Measurements from ENCODE around the gene WDR70. TPM values are rescaled to one million over a fixed set of nuclear protein-coding genes. Genes with fewer than 3 reads are reported as not detected.

Gene WDR70
- total and polyA plus RNA-seq, 4 donors: 11.0 to 57.8 (median 26.2) TPM

- 0% methylated on average over 1 of the region's 1 CpG for WGBS, 2 donors
Observed at GRCh38 chr5:37734114-37734513, 355.0 kb downstream of the WDR70 start.

GRCh38 chr5:37735649-37736347 is 356.7 kb downstream of the WDR70 start:
- TF ChIP-seq CTCF (IDR thresholded peaks at IDR 0.05; ENCODE audit: control extremely low read depth, extremely low read depth): no peak
- Histone ChIP-seq H3K9me3 (ENCODE audit: control insufficient read depth in 4 of 4, insufficient read depth in 3 of 4, low read length in 3 of 4) (no peaks in the 10 kb centered on the region), H3K9ac (ENCODE audit: insufficient read depth in 1 of 2, low read length in 2 of 2) (no peak overlapping the region), H3K4me3 (no peak overlapping the region), H3K4me1 (ENCODE audit: control insufficient read depth in 5 of 5, insufficient read depth in 5 of 5, low read length in 5 of 5) (peaks cover 0 to 6% (median 5%) of the 10 kb centered on the region in 5 donors), H3K27ac (ENCODE audit: low read depth in 1 of 2, low read length in 1 of 2) (no peak overlapping the region), H3K36me3 (ENCODE audit: control insufficient read depth in 4 of 4, insufficient read depth in 4 of 4, low read length in 4 of 4) (peaks cover 0 to 6% (median 3%) of the 10 kb centered on the region in 4 donors), H3K27me3 (ENCODE audit: control insufficient read depth in 3 of 3, insufficient read depth in 3 of 3, low read length in 2 of 3) (no peaks in the 10 kb centered on the region)
- no peak for ATAC-seq (ENCODE audit: insufficient read depth, low FRiP score)
- no peak for DNase-seq
- WGBS, 2 donors: 65 to 67% methylated on average over 4 of the region's 4 CpGs

More at GRCh38 chr5:37734114-37734513, 355.0 kb downstream of the WDR70 start:
- peaks cover 0 to 6% (median 5%) of the 10 kb centered on the region in 5 donors for H3K4me1 ChIP-seq (ENCODE audit: control insufficient read depth in 5 of 5, insufficient read depth in 5 of 5, low read length in 5 of 5)
- no peak for ATAC-seq (ENCODE audit: insufficient read depth, low FRiP score)
- H3K27ac ChIP-seq (ENCODE audit: low read depth in 1 of 2, low read length in 1 of 2): no peak overlapping the region
- H3K4me3 ChIP-seq: no peak overlapping the region
- H3K27me3 ChIP-seq (ENCODE audit: control insufficient read depth in 3 of 3, insufficient read depth in 3 of 3, low read length in 2 of 3): no peaks in the 10 kb centered on the region
- DNase-seq: no peak
- peaks cover 2 to 4% (median 3%) of the 10 kb centered on the region in 4 donors for H3K36me3 ChIP-seq (ENCODE audit: control insufficient read depth in 4 of 4, insufficient read depth in 4 of 4, low read length in 4 of 4)
- TF ChIP-seq CTCF (IDR thresholded peaks at IDR 0.05; ENCODE audit: control extremely low read depth, extremely low read depth): no peak
- H3K9me3 ChIP-seq (ENCODE audit: control insufficient read depth in 4 of 4, insufficient read depth in 3 of 4, low read length in 3 of 4): no peaks in the 10 kb centered on the region
- H3K9ac ChIP-seq (ENCODE audit: insufficient read depth in 1 of 2, low read length in 2 of 2): no peak overlapping the region

- Histone ChIP-seq H3K27ac (ENCODE audit: low read depth in 1 of 2, low read length in 1 of 2) (no peak overlapping the region), H3K36me3 (ENCODE audit: control insufficient read depth in 4 of 4, insufficient read depth in 4 of 4, low read length in 4 of 4) (peaks cover 2 to 6% (median 2%) of the 10 kb centered on the region in 4 donors), H3K9ac (ENCODE audit: insufficient read depth in 1 of 2, low read length in 2 of 2) (no peak overlapping the region), H3K9me3 (ENCODE audit: control insufficient read depth in 4 of 4, insufficient read depth in 3 of 4, low read length in 3 of 4) (no peaks in the 10 kb centered on the region), H3K27me3 (ENCODE audit: control insufficient read depth in 3 of 3, insufficient read depth in 3 of 3, low read length in 2 of 3) (no peaks in the 10 kb centered on the region), H3K4me3 (no peak overlapping the region), H3K4me1 (ENCODE audit: control insufficient read depth in 5 of 5, insufficient read depth in 5 of 5, low read length in 5 of 5) (peaks cover 0 to 6% (median 0%) of the 10 kb centered on the region in 5 donors)
- no peak for TF ChIP-seq CTCF (IDR thresholded peaks at IDR 0.05; ENCODE audit: control extremely low read depth, extremely low read depth)
- ATAC-seq (ENCODE audit: insufficient read depth, low FRiP score) (no peak), DNase-seq (no peak)
- 98 to 100% methylated on average over 2 of the region's 2 CpGs for WGBS, 2 donors
Observed at GRCh38 chr5:37736397-37736796, 357.3 kb downstream of the WDR70 start.

All from lung (tissue), 12 donors.